ENCODE data around the gene TMEM94.
"Not testable (repeated sequence)": the region's sequence is repeated elsewhere in the genome, so short reads cannot be mapped to it uniquely, and the experiment has no call there.

The TMEM94 gene

GRCh38 chr17:75439287-75439686 is 17.1 kb upstream of the TMEM94 start:
- H3K27ac ChIP-seq, result no peak overlapping the region

GRCh38 chr17:75440738-75441448 is 15.5 kb upstream of the TMEM94 start:
- no peak overlapping the region for H3K27ac ChIP-seq
- TF ChIP-seq ZFX (IDR thresholded peaks at IDR 0.05), result no peak
- TF ChIP-seq, protein P1, sequence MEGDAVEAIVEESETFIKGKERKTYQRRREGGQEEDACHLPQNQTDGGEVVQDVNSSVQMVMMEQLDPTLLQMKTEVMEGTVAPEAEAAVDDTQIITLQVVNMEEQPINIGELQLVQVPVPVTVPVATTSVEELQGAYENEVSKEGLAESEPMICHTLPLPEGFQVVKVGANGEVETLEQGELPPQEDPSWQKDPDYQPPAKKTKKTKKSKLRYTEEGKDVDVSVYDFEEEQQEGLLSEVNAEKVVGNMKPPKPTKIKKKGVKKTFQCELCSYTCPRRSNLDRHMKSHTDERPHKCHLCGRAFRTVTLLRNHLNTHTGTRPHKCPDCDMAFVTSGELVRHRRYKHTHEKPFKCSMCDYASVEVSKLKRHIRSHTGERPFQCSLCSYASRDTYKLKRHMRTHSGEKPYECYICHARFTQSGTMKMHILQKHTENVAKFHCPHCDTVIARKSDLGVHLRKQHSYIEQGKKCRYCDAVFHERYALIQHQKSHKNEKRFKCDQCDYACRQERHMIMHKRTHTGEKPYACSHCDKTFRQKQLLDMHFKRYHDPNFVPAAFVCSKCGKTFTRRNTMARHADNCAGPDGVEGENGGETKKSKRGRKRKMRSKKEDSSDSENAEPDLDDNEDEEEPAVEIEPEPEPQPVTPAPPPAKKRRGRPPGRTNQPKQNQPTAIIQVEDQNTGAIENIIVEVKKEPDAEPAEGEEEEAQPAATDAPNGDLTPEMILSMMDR (conservative IDR thresholded peaks at IDR 0.05), result no peak

More at GRCh38 chr17:75439287-75439686, 17.1 kb upstream of the TMEM94 start:
- TF ChIP-seq, protein P1 (conservative IDR thresholded peaks at IDR 0.05), result no peak
- no peak for TF ChIP-seq ZFX (IDR thresholded peaks at IDR 0.05)

- H3K27ac ChIP-seq, result no peak overlapping the region
- TF ChIP-seq, protein P1 (conservative IDR thresholded peaks at IDR 0.05), result no peak
- no peak for TF ChIP-seq ZFX (IDR thresholded peaks at IDR 0.05)
These were observed 14.0 kb upstream of the TMEM94 start for GRCh38 chr17:75442168-75443103.

DNA sequence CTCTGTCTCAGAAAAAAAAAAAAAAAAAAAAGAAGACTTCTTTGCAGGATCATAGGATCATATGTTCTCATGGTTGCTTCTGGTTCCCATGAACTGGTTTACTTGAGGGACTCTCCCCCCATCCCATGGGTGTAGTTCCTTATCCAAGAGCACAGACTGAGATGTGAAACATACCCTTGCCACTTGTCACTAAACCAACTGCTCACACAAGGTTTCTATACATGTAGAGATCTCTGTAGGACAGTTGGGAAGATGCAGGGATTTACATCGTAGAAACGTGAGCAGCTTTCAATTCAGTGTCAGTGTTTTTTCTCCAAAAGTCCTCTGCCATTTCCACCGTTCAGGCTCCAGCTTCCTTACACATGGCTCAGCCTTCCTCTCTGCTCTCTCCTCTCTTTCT is 11.1 kb upstream of the TMEM94 start:
- H3K27ac ChIP-seq, result no peak overlapping the region

GRCh38 chr17:75445896-75446295 is 10.5 kb upstream of the TMEM94 start:
- not testable (repeated sequence) for H3K27ac ChIP-seq

More for the DNA sequence above, 11.1 kb upstream of the TMEM94 start:
- TF ChIP-seq, protein P1 (conservative IDR thresholded peaks at IDR 0.05), result no peak
- no peak for TF ChIP-seq ZFX (IDR thresholded peaks at IDR 0.05)

DNA sequence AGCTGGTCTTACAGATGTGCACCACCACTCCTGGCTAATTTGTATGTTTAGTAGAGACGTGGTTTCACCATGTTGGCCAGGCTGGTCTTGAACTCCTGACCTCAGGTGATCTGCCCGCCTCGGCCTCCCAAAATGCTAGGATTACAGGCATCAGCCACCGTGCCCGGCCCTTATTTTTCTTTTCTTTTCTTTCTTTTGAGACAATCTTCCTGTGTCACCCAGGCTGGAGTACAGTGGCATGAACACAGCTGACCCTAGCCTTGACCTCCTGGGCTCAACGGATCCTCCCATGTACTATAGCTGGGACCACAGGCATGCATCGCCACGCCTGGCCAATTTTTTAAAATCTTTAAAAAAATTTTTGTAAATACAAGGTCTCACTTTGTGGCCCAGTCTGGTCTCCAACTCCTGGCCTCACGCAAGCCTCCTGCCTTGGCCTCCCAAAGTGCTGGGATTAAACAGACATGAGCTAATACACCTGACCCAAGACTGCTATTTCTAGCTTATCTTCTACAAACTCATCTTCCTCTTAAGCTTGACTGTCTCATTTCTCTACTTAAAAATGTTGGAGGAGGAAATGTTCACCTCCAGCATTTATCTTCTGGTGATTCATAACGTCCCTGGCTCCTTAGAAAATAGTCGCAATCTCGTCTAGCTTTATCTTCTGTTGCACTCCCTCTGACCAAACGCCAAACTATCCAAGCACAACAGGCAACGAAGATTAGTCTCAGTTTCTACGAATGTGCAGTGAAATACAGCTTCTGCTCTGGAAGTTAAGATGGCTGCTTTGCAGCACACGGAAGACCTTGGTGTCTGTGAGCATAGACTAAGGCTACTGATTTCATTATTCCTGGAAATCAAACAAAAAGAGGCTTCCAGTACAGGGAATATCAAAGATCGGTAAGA is 8.2 kb upstream of the TMEM94 start:
- no peak overlapping the region for H3K27ac ChIP-seq
- TF ChIP-seq, protein P1 (conservative IDR thresholded peaks at IDR 0.05), result no peak
- TF ChIP-seq ZFX (IDR thresholded peaks at IDR 0.05), result no peak

- H3K27ac ChIP-seq, result no peak overlapping the region
- no peak for TF ChIP-seq ZFX (IDR thresholded peaks at IDR 0.05)
- TF ChIP-seq, protein P1 (conservative IDR thresholded peaks at IDR 0.05), result no peak
These were observed 6.2 kb upstream of the TMEM94 start for GRCh38 chr17:75450270-75450669.

Measured in C4-2B (cell line).